PC-9 (cell line): ENCODE results near the gene CTPS2.

Source experiments
- CTCF ChIP-seq: fragments of 200-600 bp; sonication (generic); conservative IDR thresholded peaks from 2 replicates; pipeline ENCODE4 v1.6.1; 2017; ENCODE audit warnings: mixed run types, antibody characterized with exemption, mild to moderate bottlenecking, moderate library complexity
- EZH2 ChIP-seq: fragments of 200-600 bp; sonication (generic); IDR thresholded peaks from 2 replicates; pipeline ENCODE4 v1.8.0; 2017; ENCODE audit warnings: antibody characterized with exemption, low read depth

- TF ChIP-seq CTCF (no peak), EZH2 (no peak)
Measured at GRCh38 chrX:16578218-16578617, 134.3 kb downstream of the CTPS2 start.
